Peyer's patch (tissue), 4 donors: ENCODE results near the gene HDAC4.

Experiments
- POLR2A ChIP-seq, 2 donors: fragments of 450-650 bp; IDR thresholded peaks; one replicate each; pipeline ENCODE4 v1.5.1; 2017; ENCODE audit warnings: antibody characterized with exemption in 2 of 2, mild to moderate bottlenecking in 2 of 2, moderate library complexity in 2 of 2
- TF ChIP-seq, protein P1 (sequence below), 6 experiments: fragments of 450-650 bp in 4 of 6; fragments of 200-600 bp in 2 of 6; sonication (generic) in 1 of 6; IDR thresholded peaks; one replicate each; pipeline ENCODE4 v1.5.1; 2017 to 2019; ENCODE audit warnings: antibody characterized with exemption in 6 of 6, mild to moderate bottlenecking in 3 of 6, moderate library complexity in 1 of 6

GRCh38 chr2:239192456-239192855 lies 208.4 kb downstream of the HDAC4 start:
- TF ChIP-seq POLR2A (IDR thresholded peaks at IDR 0.05), result no peak
- TF ChIP-seq, protein P1, sequence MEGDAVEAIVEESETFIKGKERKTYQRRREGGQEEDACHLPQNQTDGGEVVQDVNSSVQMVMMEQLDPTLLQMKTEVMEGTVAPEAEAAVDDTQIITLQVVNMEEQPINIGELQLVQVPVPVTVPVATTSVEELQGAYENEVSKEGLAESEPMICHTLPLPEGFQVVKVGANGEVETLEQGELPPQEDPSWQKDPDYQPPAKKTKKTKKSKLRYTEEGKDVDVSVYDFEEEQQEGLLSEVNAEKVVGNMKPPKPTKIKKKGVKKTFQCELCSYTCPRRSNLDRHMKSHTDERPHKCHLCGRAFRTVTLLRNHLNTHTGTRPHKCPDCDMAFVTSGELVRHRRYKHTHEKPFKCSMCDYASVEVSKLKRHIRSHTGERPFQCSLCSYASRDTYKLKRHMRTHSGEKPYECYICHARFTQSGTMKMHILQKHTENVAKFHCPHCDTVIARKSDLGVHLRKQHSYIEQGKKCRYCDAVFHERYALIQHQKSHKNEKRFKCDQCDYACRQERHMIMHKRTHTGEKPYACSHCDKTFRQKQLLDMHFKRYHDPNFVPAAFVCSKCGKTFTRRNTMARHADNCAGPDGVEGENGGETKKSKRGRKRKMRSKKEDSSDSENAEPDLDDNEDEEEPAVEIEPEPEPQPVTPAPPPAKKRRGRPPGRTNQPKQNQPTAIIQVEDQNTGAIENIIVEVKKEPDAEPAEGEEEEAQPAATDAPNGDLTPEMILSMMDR (IDR thresholded peaks at IDR 0.05), result no peak
